ENCODE results near the gene TRPM5. TPM values are rescaled to one million over a fixed set of nuclear protein-coding genes. Genes with fewer than 3 reads are reported as not detected.

The TRPM5 gene
- total RNA-seq, 1 donor from 2014 or later = not detected

GRCh38 chr11:2445746-2446551, 1.6 kb upstream of the TRPM5 start:
- peak; percentile 23 for ATAC-seq
- no peak for DNase-seq
- intact Hi-C loops (cut with micrococcal nuclease) = no loop called here

DNA sequence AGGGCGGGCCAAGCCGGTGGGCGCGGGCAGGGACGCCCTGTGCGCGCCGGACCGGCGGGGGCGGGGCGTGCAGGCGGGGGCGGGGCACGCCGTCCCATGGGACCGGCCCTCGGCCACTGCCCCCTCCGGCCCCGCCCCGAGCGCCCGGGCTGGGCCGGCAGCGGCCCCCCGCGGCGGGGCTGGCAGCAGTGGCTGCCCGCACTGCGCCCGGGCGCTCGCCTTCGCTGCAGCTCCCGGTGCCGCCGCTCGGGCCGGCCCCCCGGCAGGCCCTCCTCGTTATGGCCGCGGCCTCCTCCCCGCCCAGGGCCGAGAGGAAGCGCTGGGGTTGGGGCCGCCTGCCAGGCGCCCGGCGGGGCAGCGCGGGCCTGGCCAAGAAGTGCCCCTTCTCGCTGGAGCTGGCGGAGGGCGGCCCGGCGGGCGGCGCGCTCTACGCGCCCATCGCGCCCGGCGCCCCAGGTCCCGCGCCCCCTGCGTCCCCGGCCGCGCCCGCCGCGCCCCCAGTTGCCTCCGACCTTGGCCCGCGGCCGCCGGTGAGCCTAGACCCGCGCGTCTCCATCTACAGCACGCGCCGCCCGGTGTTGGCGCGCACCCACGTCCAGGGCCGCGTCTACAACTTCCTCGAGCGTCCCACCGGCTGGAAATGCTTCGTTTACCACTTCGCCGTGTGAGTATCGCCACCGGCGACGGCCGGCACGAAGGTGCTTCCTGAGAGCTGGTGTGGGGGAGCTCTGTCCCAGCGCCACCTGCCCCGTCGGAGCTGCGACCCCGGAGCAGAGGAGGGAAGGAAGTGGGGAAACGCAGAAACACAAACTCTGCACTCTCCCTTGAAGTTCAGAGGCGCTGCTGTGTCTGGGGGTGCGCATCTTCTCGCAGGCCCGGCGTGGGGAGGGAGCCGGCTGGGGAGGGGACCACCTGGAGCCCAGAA, 769 bp upstream of the TRPM5 start, which contains the start of gene KCNQ1:
TSS of gene KCNQ1 (plus strand) at position 188 of the 925 bp plus-strand sequence. CDS start at position 279, 91 bp downstream.
- intact Hi-C loops (cut with micrococcal nuclease) = no loop called here
- DNase-seq (peak; percentile 82), ATAC-seq (peak; percentile 81)

DNA sequence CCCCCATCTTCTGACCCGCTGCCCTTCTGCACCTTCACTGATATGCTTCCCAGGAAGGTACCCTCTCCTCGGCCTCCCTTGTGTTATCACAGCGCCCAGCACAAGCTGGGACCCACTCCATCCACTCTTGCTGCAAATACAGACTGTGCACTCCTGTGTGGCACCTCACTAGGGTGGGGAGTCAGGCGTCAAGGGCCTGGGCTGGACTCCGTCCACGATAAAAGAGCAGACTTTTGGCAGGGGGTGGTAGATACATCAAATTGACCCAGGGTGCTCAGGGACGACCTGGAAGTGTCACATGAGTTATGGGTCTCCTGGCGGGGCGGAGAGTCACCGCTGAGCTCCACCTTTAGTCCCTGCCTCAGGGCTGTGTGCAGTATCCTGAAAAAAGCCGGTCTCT, 908 bp downstream of the TRPM5 start:
- ATAC-seq (no peak), DNase-seq (no peak)
- intact Hi-C loops (cut with micrococcal nuclease) = no loop called here

- intact Hi-C loops (cut with micrococcal nuclease) = no loop called here
- ATAC-seq (no peak), DNase-seq (no peak)
Observed at GRCh38 chr11:2442589-2442988, 1.7 kb downstream of the TRPM5 start.

DNA sequence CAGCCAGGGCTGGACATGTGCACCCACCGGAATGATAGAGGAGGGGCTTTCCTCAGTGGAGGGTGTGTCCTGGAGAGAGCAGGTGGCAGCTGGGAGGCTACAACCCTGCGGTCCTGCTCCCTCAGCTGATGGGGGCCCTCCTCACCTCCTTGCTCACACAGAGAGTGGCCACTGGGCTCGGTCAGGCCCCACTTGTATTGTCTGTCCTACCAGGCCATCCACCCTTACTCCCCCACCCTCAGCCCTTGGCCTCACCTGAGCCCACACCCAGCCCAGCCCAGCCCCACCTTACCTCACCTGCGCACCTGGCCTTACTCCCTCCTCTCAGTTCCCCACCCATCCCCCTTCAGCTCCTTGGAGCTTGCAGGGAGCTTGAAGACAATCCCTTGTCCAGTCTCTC, 3.1 kb downstream of the TRPM5 start:
- intact Hi-C loops (cut with micrococcal nuclease) = no loop called here
- ATAC-seq (no peak), DNase-seq (no peak)

DNA sequence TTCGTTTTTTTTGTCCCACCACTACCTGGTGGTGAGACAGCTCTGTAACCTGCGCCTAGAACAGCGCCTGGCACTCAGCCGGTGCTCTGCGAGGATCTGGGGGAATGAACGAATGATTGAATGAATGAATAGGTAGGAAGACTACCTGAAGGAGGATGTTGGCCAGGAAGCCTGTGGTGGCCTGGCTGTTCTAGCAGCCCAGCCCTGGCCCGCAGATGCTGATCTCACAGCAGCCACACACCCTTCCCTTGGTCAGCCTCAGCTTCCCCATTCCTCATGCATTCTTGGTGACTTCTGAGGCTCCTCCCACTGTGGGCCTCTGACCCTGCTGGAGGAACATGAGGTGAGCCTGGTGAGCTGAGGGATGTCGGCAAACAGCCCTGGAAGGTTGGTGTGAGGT, 3.7 kb downstream of the TRPM5 start:
- intact Hi-C loops (cut with micrococcal nuclease) = no loop called here
- DNase-seq = peak; percentile 30
- ATAC-seq = no peak

DNA sequence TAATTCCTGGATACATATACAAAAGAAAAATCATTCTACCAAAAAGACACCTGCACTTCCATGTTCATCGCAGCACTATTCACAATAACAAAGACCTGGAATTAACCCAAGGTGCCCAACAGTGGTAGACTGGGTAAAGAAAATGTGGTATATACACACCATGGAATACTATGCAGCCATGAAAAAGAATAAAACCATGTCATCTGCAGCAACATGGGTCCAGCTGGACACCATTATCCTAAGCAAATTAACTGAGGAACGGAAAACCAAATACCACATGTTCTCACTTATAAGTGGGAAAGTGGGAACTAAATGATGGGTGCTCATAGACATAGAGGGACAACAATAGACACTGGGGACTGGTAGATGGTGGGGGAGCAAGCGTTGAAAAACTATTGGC, 4.5 kb downstream of the TRPM5 start:
- intact Hi-C loops (cut with micrococcal nuclease) = no loop called here
- ATAC-seq = no peak

GRCh38 chr11:2437516-2437915, 6.8 kb downstream of the TRPM5 start:
- intact Hi-C loops (cut with micrococcal nuclease) = no loop called here
- DNase-seq (no peak), ATAC-seq (no peak)

More for the DNA sequence above, 4.5 kb downstream of the TRPM5 start:
- DNase-seq = no peak

GRCh38 chr11:2436521-2437031, 7.7 kb downstream of the TRPM5 start:
- no peak for DNase-seq
- no peak for ATAC-seq
- intact Hi-C loops (cut with micrococcal nuclease) = no loop called here

- ATAC-seq = no peak
- intact Hi-C loops (cut with micrococcal nuclease) = no loop called here
- no peak for DNase-seq
Observed at GRCh38 chr11:2436013-2436520, 8.2 kb downstream of the TRPM5 start.

DNA sequence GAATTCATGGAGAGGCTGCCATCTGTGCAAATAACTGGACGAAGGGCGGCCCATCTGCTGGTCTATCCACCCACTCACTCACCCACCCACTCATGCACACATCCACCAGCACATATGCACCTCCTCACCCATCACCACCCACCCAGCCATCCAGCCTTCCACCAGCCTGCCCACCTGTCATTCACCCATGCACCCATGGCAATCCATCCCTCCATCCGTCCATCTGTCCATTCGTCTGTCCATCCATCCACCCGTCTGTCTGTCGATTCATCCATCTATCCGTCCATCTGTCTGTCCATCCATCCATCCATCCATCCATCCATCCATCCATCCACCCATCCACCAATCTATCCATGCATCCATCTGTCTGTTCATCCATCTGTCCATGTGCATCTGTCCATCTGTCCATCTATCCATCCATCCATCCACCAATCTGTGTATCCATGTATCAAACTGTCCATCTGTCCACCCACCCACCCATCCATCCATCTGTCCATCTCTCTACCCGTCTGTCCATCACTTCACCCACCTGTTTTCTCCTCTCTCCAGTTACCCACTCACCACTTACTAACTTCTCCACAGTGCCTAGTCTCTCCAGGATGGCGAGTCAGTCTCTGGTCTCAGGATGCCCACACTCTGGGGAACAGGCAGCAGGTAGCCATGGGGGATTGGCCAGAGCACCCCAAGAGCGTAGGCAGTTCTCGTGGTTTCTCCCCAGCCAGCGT, 8.9 kb downstream of the TRPM5 start:
- no peak for ATAC-seq
- no peak for DNase-seq
- intact Hi-C loops (cut with micrococcal nuclease) = no loop called here

GRCh38 chr11:2434506-2435255, 9.6 kb downstream of the TRPM5 start:
- DNase-seq = no peak
- intact Hi-C loops (cut with micrococcal nuclease) = no loop called here

DNA sequence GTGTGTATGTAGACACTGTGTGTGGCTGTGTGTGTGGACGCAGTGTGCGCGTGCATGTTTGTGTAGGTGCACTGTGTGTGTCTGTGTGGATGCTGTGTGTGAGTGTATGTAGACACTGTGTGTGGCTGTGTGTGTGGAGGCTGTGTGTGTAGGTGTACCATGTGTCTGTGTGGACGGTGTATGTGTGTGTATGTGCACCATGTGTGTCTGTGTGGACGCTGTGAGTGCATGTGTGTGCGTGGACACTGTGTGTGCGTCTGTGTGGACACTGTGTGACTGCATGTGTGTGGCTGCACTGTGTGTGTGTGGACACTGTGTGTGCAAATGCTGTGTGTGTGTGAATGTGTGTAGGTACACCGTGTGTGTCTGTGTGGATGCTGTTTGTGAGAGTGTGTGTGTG, 10.3 kb downstream of the TRPM5 start:
- no peak for DNase-seq
- intact Hi-C loops (cut with micrococcal nuclease) = no loop called here
- no peak for ATAC-seq

More at GRCh38 chr11:2434506-2435255, 9.6 kb downstream of the TRPM5 start:
- no peak for ATAC-seq

- DNase-seq (no peak), ATAC-seq (no peak)
- intact Hi-C loops (cut with micrococcal nuclease) = no loop called here
Observed at GRCh38 chr11:2433106-2433925, 11.0 kb downstream of the TRPM5 start.

- ATAC-seq (no peak), DNase-seq (no peak)
- intact Hi-C loops (cut with micrococcal nuclease) = no loop called here
Observed at GRCh38 chr11:2432628-2433071, 11.7 kb downstream of the TRPM5 start.

DNA sequence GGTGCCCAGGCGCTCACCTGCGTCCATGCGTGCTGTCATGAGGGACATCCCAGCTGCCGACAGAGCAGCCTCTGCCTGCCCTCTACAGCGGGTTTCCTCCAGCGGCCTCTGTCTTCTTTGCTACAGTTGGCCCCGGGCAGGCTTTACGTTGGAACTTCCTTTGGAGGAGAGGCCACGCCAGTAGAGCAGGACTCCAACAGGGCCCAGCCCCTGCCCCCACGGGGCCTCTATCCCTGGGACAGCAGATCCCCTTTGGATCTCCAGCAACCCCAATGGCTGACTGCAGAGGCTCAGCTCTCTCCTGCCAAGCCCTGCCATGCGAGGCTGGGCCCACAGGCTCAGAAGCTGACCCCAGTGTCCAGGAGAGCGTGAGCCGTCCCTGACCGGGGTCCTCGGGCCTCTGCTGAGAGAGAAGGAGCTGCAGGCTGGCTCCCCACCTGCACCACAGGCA, 12.1 kb downstream of the TRPM5 start:
- DNase-seq (no peak), ATAC-seq (no peak)
- intact Hi-C loops (cut with micrococcal nuclease) = no loop called here

DNA sequence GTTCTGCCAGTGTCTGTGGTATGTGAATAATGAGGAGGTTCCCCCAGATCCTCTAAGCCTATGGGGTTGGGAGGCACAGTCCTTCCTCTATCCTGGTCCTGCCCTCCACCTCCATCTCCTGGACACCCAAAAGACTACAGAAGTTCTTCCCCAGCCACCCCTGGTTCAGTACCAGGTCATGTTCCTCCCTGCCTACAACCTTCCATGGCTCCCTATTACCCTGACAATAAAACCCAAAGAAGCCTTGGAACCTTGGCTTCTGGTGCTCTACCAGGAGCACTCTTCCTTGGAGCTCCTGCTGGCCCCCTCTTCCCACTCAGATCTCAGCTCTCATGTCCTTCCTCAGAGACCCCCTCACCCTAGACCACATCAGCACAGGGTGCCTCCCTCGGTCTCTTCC, 12.9 kb downstream of the TRPM5 start:
- no peak for ATAC-seq
- intact Hi-C loops (cut with micrococcal nuclease) = no loop called here
- no peak for DNase-seq
